ENCODE data around the gene OTULINL.
"Not testable (repeated sequence)": the region's sequence is repeated elsewhere in the genome, so short reads cannot be mapped to it uniquely, and the experiment has no call there.

Gene OTULINL

GRCh38 chr5:14581106-14581890 lies at the start of gene OTULINL:
OTULINL (plus strand) TSS chr5:14581792; CDS start chr5:14581895, 103 bp downstream.
- peak; percentile 62 to 89 (median 79) for DNase-seq (ENCODE audit: low read depth in 4 of 4, low spot score in 1 of 4)

GRCh38 chr5:14532180-14532579 lies 49.4 kb upstream of the OTULINL start:
- DNase-seq (ENCODE audit: low read depth in 4 of 4, low spot score in 1 of 4) = no peak

GRCh38 chr5:14534773-14535172 lies 46.8 kb upstream of the OTULINL start:
- no peak for DNase-seq (ENCODE audit: low read depth in 4 of 4, low spot score in 1 of 4)

- DNase-seq (ENCODE audit: low read depth in 4 of 4, low spot score in 1 of 4) = no peak
Measured at GRCh38 chr5:14545308-14545707, 36.3 kb upstream of the OTULINL start.

GRCh38 chr5:14545862-14546261 lies 35.7 kb upstream of the OTULINL start:
- no peak for DNase-seq (ENCODE audit: low read depth in 4 of 4, low spot score in 1 of 4)

- no peak for DNase-seq (ENCODE audit: low read depth in 4 of 4, low spot score in 1 of 4)
Measured at GRCh38 chr5:14547666-14548065, 33.9 kb upstream of the OTULINL start.

- no peak for DNase-seq (ENCODE audit: low read depth in 4 of 4, low spot score in 1 of 4)
Measured at GRCh38 chr5:14551211-14551610, 30.4 kb upstream of the OTULINL start.

- no peak for DNase-seq (ENCODE audit: low read depth in 4 of 4, low spot score in 1 of 4)
Measured at GRCh38 chr5:14552017-14552416, 29.6 kb upstream of the OTULINL start.

- not testable (repeated sequence) for DNase-seq (ENCODE audit: low read depth in 4 of 4, low spot score in 1 of 4)
Measured at GRCh38 chr5:14554288-14554687, 27.3 kb upstream of the OTULINL start.

- DNase-seq (ENCODE audit: low read depth in 4 of 4, low spot score in 1 of 4) = no peak
Measured at GRCh38 chr5:14556015-14556414, 25.6 kb upstream of the OTULINL start.

- DNase-seq (ENCODE audit: low read depth in 4 of 4, low spot score in 1 of 4) = no peak
Measured at GRCh38 chr5:14557203-14557770, 24.3 kb upstream of the OTULINL start.

- no peak for DNase-seq (ENCODE audit: low read depth in 4 of 4, low spot score in 1 of 4)
Measured at GRCh38 chr5:14557791-14558415, 23.7 kb upstream of the OTULINL start.

GRCh38 chr5:14560091-14560595 lies 21.4 kb upstream of the OTULINL start:
- no peak for DNase-seq (ENCODE audit: low read depth in 4 of 4, low spot score in 1 of 4)

GRCh38 chr5:14561741-14562140 lies 19.9 kb upstream of the OTULINL start:
- no peak for DNase-seq (ENCODE audit: low read depth in 4 of 4, low spot score in 1 of 4)

GRCh38 chr5:14568333-14568732 lies 13.3 kb upstream of the OTULINL start:
- no peak for DNase-seq (ENCODE audit: low read depth in 4 of 4, low spot score in 1 of 4)

GRCh38 chr5:14569948-14570691 lies 11.5 kb upstream of the OTULINL start:
- DNase-seq (ENCODE audit: low read depth in 4 of 4, low spot score in 1 of 4) = no peak

GRCh38 chr5:14571901-14572300 lies 9.7 kb upstream of the OTULINL start:
- no peak for DNase-seq (ENCODE audit: low read depth in 4 of 4, low spot score in 1 of 4)

- no peak for DNase-seq (ENCODE audit: low read depth in 4 of 4, low spot score in 1 of 4)
Measured at GRCh38 chr5:14572385-14572784, 9.2 kb upstream of the OTULINL start.

GRCh38 chr5:14572836-14573235 lies 8.8 kb upstream of the OTULINL start:
- DNase-seq (ENCODE audit: low read depth in 4 of 4, low spot score in 1 of 4) = no peak

GRCh38 chr5:14574096-14574495 lies 7.5 kb upstream of the OTULINL start:
- no peak for DNase-seq (ENCODE audit: low read depth in 4 of 4, low spot score in 1 of 4)

- no peak for DNase-seq (ENCODE audit: low read depth in 4 of 4, low spot score in 1 of 4)
Measured at GRCh38 chr5:14574891-14575508, 6.6 kb upstream of the OTULINL start.

All from stimulated activated CD4-positive, alpha-beta T cell treated with anti-CD3 and anti-CD28 coated beads, Interleukin-1b, Interleukin-23, amount 100 ng/mL, for 24 hours (primary cell).